Body of pancreas (tissue), 4 donors: Measurements from ENCODE around the gene ONECUT1. TPM values are rescaled to one million over a fixed set of nuclear protein-coding genes. Genes with fewer than 3 reads are reported as not detected.
"Not testable (repeated sequence)": the region's sequence is repeated elsewhere in the genome, so short reads cannot be mapped to it uniquely, and the experiment has no call there.

ENCODE experiments used
- ATAC-seq: fragments of 150-250 bp; one replicate; pipeline ENCODE4 v1.9.1; 2016
- DNase-seq, 4 donors: peaks; one replicate each; pipeline ENCODE4 v3.0.0-alpha.2; 2019
- H3K27ac ChIP-seq, 4 donors: fragments of 200-600 bp; sonication (generic); 1 replicate in 3 of 4; 2 replicates in 1 of 4; pipeline versions ENCODE4 v1.5.1 to v1.6.1; 2016 to 2019; ENCODE audit warnings: mild to moderate bottlenecking in 1 of 4, mixed read lengths in 1 of 4, moderate library complexity in 1 of 4
- H3K27me3 ChIP-seq, 2 donors: fragments of 200-600 bp; sonication (generic); one replicate each; pipeline ENCODE4 v1.6.0; 2016; ENCODE audit warnings: mild to moderate bottlenecking in 1 of 2
- H3K36me3 ChIP-seq, 2 donors: fragments of 200-600 bp; sonication (generic); replicated peaks in 1 of 2; 2 replicates each; pipeline ENCODE4 v1.5.1; 2016; ENCODE audit warnings: low read depth in 2 of 2; ENCODE audit not compliant: insufficient read depth in 1 of 2
- H3K4me1 ChIP-seq: fragments of 200-600 bp; sonication (generic); one replicate; pipeline ENCODE4 v1.6.0; 2016
- H3K4me3 ChIP-seq, 2 donors: fragments of 200-600 bp; sonication (generic); 1 replicate in 1 of 2; 2 replicates in 1 of 2; pipeline ENCODE4 v1.5.1; 2016 to 2019
- H3K9me3 ChIP-seq, 3 donors: fragments of 200-600 bp; sonication (generic); 1 replicate in 2 of 3; 2 replicates in 1 of 3; pipeline ENCODE4 v1.5.1; 2016
- CTCF ChIP-seq, 7 experiments: fragments of 450-650 bp in 4 of 7; fragments of 200-600 bp in 3 of 7; sonication (generic) in 3 of 7; IDR thresholded peaks; one replicate each; pipeline ENCODE4 v1.5.1; 2016 to 2019; ENCODE audit warnings: antibody characterized with exemption in 7 of 7
- POLR2A ChIP-seq, 3 donors: fragments of 450-650 bp; IDR thresholded peaks; one replicate each; pipeline ENCODE4 v1.6.1; 2016; ENCODE audit warnings: antibody characterized with exemption in 3 of 3, mild to moderate bottlenecking in 2 of 3
- WGBS, 2 donors: methylation state at CpG; one replicate each; pipeline ENCODE4 v1.1.5; 2017; 5-methylcytosine and 5-hydroxymethylcytosine counted together
- intact Hi-C: fragments of 100-400 bp; cut with DNase I; formaldehyde crosslinking; loops from one replicate; pipeline ENCODE4 v1.15.1; 2023
- total RNA-seq, 2 donors: library from RNA; depleted of rRNA; stranded (reverse); fragments of >200 nt; gene quantifications; one replicate each; pipeline ENCODE4 v1.1.0, GENCODE V29; 2016

The ONECUT1 gene
- total RNA-seq = 100 to 1,000 TPM in 1 of 2 donors, 10 to 100 TPM in 1; 68.0 to 126 TPM

GRCh38 chr15:52790169-52790708 lies at the start of gene ONECUT1:
Gene ONECUT1, minus strand, starts transcription at chr15:52790336. Its CDS starts 452 bp downstream, at chr15:52789884.
- DNase-seq = peak; percentile 83 to 89 (median 86)
- WGBS, 2 donors = 0 to 1% methylated on average over 18 to 64 of the region's 64 CpGs
- H3K9me3 ChIP-seq = no peaks in the 10 kb centered on the region
- H3K4me1 ChIP-seq = peaks cover 17% of the 10 kb centered on the region
- intact Hi-C loops = loop anchor here (10.0 kb wide), 1 partner anchor 275 kb away; no protein-coding TSS in a partner anchor
- peak within 1 kb of the TSS; percentile 40 to 96 (median 92) for H3K27ac ChIP-seq
- H3K27me3 ChIP-seq = no peaks in the 10 kb centered on the region
- H3K36me3 ChIP-seq = no peaks in the 10 kb centered on the region
- ATAC-seq = peak; percentile 75
- peak in 1 of 7 experiments; percentile 22 for TF ChIP-seq CTCF (IDR thresholded peaks at IDR 0.05)
- peak; percentile 69 to 88 (median 88) for TF ChIP-seq POLR2A (IDR thresholded peaks at IDR 0.05)
- peak within 1 kb of the TSS; percentile 57 to 92 for H3K4me3 ChIP-seq

DNA sequence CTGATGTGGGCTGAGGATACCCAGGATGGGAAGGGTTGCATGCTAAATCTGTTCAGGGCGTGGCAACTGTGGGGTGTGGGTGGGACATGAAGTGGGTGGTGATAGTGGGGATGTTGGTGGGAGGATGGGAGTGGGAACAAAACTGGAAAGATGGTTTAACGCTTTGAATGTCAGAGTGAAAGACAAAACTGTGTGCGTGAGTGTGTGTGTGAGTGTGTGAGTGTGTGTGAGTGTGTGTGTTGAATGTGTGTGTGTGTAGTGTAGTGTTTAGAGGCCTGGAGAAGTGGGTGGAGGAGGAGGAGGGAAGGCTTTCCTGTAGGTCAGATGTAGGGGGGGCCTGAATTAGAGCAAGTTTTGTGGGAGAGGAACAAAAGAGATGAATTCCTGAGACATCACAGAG lies 44.2 kb upstream of the ONECUT1 start:
- no peak for ATAC-seq
- TF ChIP-seq CTCF (IDR thresholded peaks at IDR 0.05) (no peak), POLR2A (IDR thresholded peaks at IDR 0.05) (no peak)
- no peak overlapping the region for H3K27ac ChIP-seq
- no peak overlapping the region for H3K4me3 ChIP-seq
- intact Hi-C loops = no loop called here
- 88 to 92% methylated on average over 3 of the region's 3 CpGs for WGBS, 2 donors
- no peaks in the 10 kb centered on the region for H3K36me3 ChIP-seq
- H3K27me3 ChIP-seq = no peaks in the 10 kb centered on the region
- H3K4me1 ChIP-seq = no peaks in the 10 kb centered on the region
- DNase-seq = no peak
- H3K9me3 ChIP-seq = no peaks in the 10 kb centered on the region

DNA sequence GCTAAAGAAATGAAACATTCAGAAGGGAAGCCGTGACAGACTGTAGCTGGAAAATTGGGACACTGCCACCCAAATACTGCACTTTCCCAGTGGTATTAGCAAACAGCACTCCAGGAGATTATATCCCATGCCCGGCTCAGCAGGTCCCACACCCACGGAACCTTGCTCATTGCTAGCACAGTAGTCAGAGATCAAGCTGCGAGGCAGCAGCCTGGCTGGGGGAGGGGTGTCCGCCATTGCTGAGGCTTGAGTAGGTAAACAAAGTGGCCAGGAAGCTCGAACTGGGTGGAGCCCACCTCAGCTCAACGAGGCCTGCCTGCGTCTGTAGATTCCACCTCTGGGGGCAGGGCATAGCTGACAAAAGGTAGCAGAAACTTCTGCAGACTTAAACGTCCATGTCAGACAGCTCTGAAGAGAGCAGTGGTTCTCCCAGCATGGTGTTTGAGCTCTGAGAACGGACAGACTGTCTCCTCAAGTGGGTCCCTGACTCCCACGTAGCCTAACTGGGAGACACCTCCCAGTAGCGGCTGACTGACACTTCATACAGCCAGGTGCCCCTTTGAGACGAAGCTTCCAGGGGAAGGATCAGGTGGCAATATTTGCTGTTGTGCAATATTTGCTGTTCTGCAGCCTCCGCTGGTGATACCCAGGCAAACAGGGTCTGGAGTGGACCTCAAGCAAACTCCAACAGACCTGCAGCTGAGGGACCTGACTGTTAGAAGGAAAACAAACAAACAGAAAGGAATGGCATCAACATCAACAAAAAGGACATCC lies 34.2 kb upstream of the ONECUT1 start:
- 78 to 83% methylated on average over 9 to 14 of the region's 14 CpGs for WGBS, 2 donors
- H3K9me3 ChIP-seq, H3K36me3 ChIP-seq, H3K27ac ChIP-seq, intact Hi-C loops, H3K4me1 ChIP-seq, ATAC-seq, H3K27me3 ChIP-seq, H3K4me3 ChIP-seq: not testable (repeated sequence)
- DNase-seq = peak in 1 of 4 donors; percentile 19

DNA sequence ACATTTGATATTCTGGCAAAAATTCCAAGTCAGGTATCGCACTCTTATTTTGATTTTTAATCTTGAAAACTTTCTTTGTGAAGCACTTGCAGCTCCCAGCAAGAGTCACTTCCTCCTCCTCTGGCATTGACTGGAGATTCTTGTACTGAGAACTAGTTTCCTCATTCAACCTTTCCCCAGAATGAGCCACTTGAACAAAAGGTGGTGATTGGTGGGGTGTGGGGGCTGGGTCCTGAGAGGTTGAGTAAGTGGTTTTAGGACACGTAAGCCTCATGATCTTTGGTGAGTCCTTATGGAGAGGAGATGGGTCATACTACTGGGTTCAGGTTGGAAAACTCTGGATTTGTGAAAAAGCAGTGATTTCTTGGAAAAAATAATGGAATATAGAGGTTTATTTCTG lies 32.3 kb upstream of the ONECUT1 start:
- 85 to 91% methylated on average over 2 of the region's 2 CpGs for WGBS, 2 donors
- Histone ChIP-seq H3K4me3 (no peak overlapping the region), H3K27ac (no peak overlapping the region), H3K36me3 (no peaks in the 10 kb centered on the region), H3K9me3 (no peaks in the 10 kb centered on the region), H3K4me1 (no peaks in the 10 kb centered on the region), H3K27me3 (no peaks in the 10 kb centered on the region)
- DNase-seq = no peak
- ATAC-seq = no peak
- TF ChIP-seq CTCF (IDR thresholded peaks at IDR 0.05) (no peak), POLR2A (IDR thresholded peaks at IDR 0.05) (no peak)
- intact Hi-C loops = no loop called here

DNA sequence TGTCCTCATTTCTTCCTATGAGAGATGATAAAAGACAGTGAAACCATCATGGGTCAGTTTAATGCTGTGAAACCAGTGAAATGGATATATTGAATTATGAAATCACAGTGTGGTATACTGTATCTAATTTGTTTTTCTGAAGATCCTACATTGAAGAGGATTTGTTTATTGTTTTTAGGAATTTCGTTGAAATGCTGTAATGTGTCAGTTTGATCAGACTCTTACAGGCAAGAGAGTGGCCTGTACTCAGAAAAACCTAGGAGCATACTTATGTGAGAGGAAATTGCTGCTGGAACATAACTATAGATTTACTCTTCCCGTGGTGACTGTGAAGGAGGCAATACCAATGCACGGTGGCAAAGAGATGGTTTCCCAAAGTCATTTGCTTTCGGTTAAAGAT lies 29.1 kb upstream of the ONECUT1 start:
- TF ChIP-seq CTCF (IDR thresholded peaks at IDR 0.05) = no peak
- TF ChIP-seq POLR2A (IDR thresholded peaks at IDR 0.05) = no peak
- no peak overlapping the region for H3K4me3 ChIP-seq
- no peaks in the 10 kb centered on the region for H3K9me3 ChIP-seq
- H3K27me3 ChIP-seq = no peaks in the 10 kb centered on the region
- no peaks in the 10 kb centered on the region for H3K4me1 ChIP-seq
- no peak overlapping the region for H3K27ac ChIP-seq
- intact Hi-C loops = no loop called here
- DNase-seq (no peak), ATAC-seq (no peak)
- WGBS, 2 donors = 87 to 92% methylated on average over 4 of the region's 4 CpGs
- no peaks in the 10 kb centered on the region for H3K36me3 ChIP-seq

- 78% methylated on average over 1 of the region's 1 CpG; no CpG with 5 or more reads in 1 of the 2 donors for WGBS, 2 donors
- H3K36me3 ChIP-seq, H3K27me3 ChIP-seq, DNase-seq, H3K4me1 ChIP-seq, H3K9me3 ChIP-seq, intact Hi-C loops, H3K27ac ChIP-seq, ATAC-seq, H3K4me3 ChIP-seq: not testable (repeated sequence)
Measured at GRCh38 chr15:52815899-52816298, 25.8 kb upstream of the ONECUT1 start.
